SJSA1 (cell line): Measurements from ENCODE around the gene ROR1. TPM values are rescaled to one million over a fixed set of nuclear protein-coding genes. Genes with fewer than 3 reads are reported as not detected.

Experiments
- DNase-seq, 2 experiments: peaks; one replicate each; pipeline ENCODE4 v3.0.0-alpha.2; 2015 to 2020; ENCODE audit warnings: low spot score in 2 of 2, low read depth in 1 of 2
- H3K27ac ChIP-seq: fragments of 250-450 bp; sonication (Bioruptor Pico); 2 replicates; pipeline ENCODE4 v1.5.1; 2020; ENCODE audit warnings: mild to moderate bottlenecking, moderate library complexity
- H3K27me3 ChIP-seq: fragments of 250-450 bp; sonication (Bioruptor Pico); replicated peaks from 2 replicates; pipeline ENCODE4 v1.5.1; 2020; ENCODE audit warnings: mild to moderate bottlenecking, moderate library complexity
- H3K36me3 ChIP-seq: fragments of 250-450 bp; sonication (Bioruptor Pico); 2 replicates; pipeline ENCODE4 v1.5.1; 2020; ENCODE audit warnings: mild to moderate bottlenecking
- H3K4me1 ChIP-seq: fragments of 250-450 bp; sonication (Bioruptor Pico); replicated peaks from 2 replicates; pipeline ENCODE4 v1.6.1; 2021; ENCODE audit warnings: mild to moderate bottlenecking
- H3K4me3 ChIP-seq: fragments of 250-450 bp; sonication (Bioruptor Pico); 2 replicates; pipeline ENCODE4 v1.5.1; 2020; ENCODE audit warnings: mild to moderate bottlenecking
- H3K9me3 ChIP-seq: fragments of 250-450 bp; sonication (Bioruptor Pico); replicated peaks from 2 replicates; pipeline ENCODE4 v1.5.1; 2020; ENCODE audit warnings: mild to moderate bottlenecking
- total RNA-seq: library from RNA; depleted of rRNA; stranded (reverse); fragments of >200 nt; shearing (Covaris generic); gene quantifications from 2 replicates; pipeline ENCODE4 v1.2.3, GENCODE V29; 2014

The ROR1 gene
- total RNA-seq, 1 experiment from 2014 or later = 19.7 TPM

GRCh38 chr1:63901094-63901493 is 127.3 kb downstream of the ROR1 start:
- Histone ChIP-seq H3K4me1 (peaks cover 35% of the 10 kb centered on the region), H3K9me3 (no peaks in the 10 kb centered on the region), H3K36me3 (no peaks in the 10 kb centered on the region), H3K27me3 (no peaks in the 10 kb centered on the region), H3K27ac (no peak overlapping the region), H3K4me3 (no peak overlapping the region)
- DNase-seq = no peak

- Histone ChIP-seq H3K27ac (no peak overlapping the region), H3K27me3 (no peaks in the 10 kb centered on the region), H3K36me3 (no peaks in the 10 kb centered on the region), H3K4me3 (no peak overlapping the region), H3K4me1 (peaks cover 38% of the 10 kb centered on the region), H3K9me3 (no peaks in the 10 kb centered on the region)
- DNase-seq = no peak
Measured at GRCh38 chr1:63902844-63903589, 129.2 kb downstream of the ROR1 start.

- Histone ChIP-seq H3K9me3 (no peaks in the 10 kb centered on the region), H3K4me1 (peaks cover 36% of the 10 kb centered on the region), H3K4me3 (no peak overlapping the region), H3K36me3 (no peaks in the 10 kb centered on the region), H3K27ac (no peak overlapping the region), H3K27me3 (no peaks in the 10 kb centered on the region)
- DNase-seq = no peak
Measured at GRCh38 chr1:63903947-63904610, 130.3 kb downstream of the ROR1 start.

GRCh38 chr1:63904826-63905225 is 131.0 kb downstream of the ROR1 start:
- H3K36me3 ChIP-seq = no peaks in the 10 kb centered on the region
- no peak overlapping the region for H3K27ac ChIP-seq
- no peak for DNase-seq

GRCh38 chr1:63906047-63906704 is 132.4 kb downstream of the ROR1 start:
- Histone ChIP-seq H3K9me3 (no peaks in the 10 kb centered on the region), H3K36me3 (no peaks in the 10 kb centered on the region), H3K4me3 (no peak overlapping the region), H3K27me3 (no peaks in the 10 kb centered on the region), H3K27ac (no peak overlapping the region), H3K4me1 (peaks cover 19% of the 10 kb centered on the region)
- no peak for DNase-seq

More at GRCh38 chr1:63904826-63905225, 131.0 kb downstream of the ROR1 start:
- Histone ChIP-seq H3K4me3 (no peak overlapping the region), H3K27me3 (no peaks in the 10 kb centered on the region), H3K9me3 (no peaks in the 10 kb centered on the region), H3K4me1 (peaks cover 29% of the 10 kb centered on the region)

GRCh38 chr1:63907051-63907450 is 133.2 kb downstream of the ROR1 start:
- Histone ChIP-seq H3K27ac (no peak overlapping the region), H3K27me3 (no peaks in the 10 kb centered on the region), H3K4me1 (peaks cover 11% of the 10 kb centered on the region), H3K9me3 (no peaks in the 10 kb centered on the region), H3K4me3 (no peak overlapping the region), H3K36me3 (no peaks in the 10 kb centered on the region)
- DNase-seq = no peak

GRCh38 chr1:63908016-63908415 is 134.2 kb downstream of the ROR1 start:
- Histone ChIP-seq H3K36me3 (no peaks in the 10 kb centered on the region), H3K4me3 (no peak overlapping the region), H3K27me3 (no peaks in the 10 kb centered on the region), H3K9me3 (no peaks in the 10 kb centered on the region), H3K27ac (peak overlapping the region; percentile 8; the same call in 1 of the 2 replicates), H3K4me1 (peaks cover 8% of the 10 kb centered on the region)
- DNase-seq = no peak

GRCh38 chr1:63909526-63909925 is 135.7 kb downstream of the ROR1 start:
- no peak overlapping the region for H3K27ac ChIP-seq

GRCh38 chr1:63911049-63911448 is 137.2 kb downstream of the ROR1 start:
- H3K36me3 ChIP-seq = no peaks in the 10 kb centered on the region
- DNase-seq = no peak
- H3K27ac ChIP-seq = no peak overlapping the region
- H3K27me3 ChIP-seq = no peaks in the 10 kb centered on the region
- H3K4me1 ChIP-seq = peaks cover 22% of the 10 kb centered on the region
- no peak overlapping the region for H3K4me3 ChIP-seq
- H3K9me3 ChIP-seq = no peaks in the 10 kb centered on the region

More at GRCh38 chr1:63909526-63909925, 135.7 kb downstream of the ROR1 start:
- H3K4me1 ChIP-seq = peaks cover 21% of the 10 kb centered on the region
- H3K9me3 ChIP-seq = no peaks in the 10 kb centered on the region
- no peak for DNase-seq
- no peak overlapping the region for H3K4me3 ChIP-seq
- H3K36me3 ChIP-seq = no peaks in the 10 kb centered on the region
- no peaks in the 10 kb centered on the region for H3K27me3 ChIP-seq

- DNase-seq = no peak
- H3K9me3 ChIP-seq = no peaks in the 10 kb centered on the region
- no peak overlapping the region for H3K27ac ChIP-seq
- H3K4me1 ChIP-seq = peaks cover 26% of the 10 kb centered on the region
- H3K27me3 ChIP-seq = no peaks in the 10 kb centered on the region
- no peaks in the 10 kb centered on the region for H3K36me3 ChIP-seq
- no peak overlapping the region for H3K4me3 ChIP-seq
Measured at GRCh38 chr1:63912643-63913042, 138.8 kb downstream of the ROR1 start.

- Histone ChIP-seq H3K27ac (no peak overlapping the region), H3K9me3 (no peaks in the 10 kb centered on the region), H3K27me3 (no peaks in the 10 kb centered on the region), H3K4me3 (no peak overlapping the region), H3K4me1 (peaks cover 27% of the 10 kb centered on the region), H3K36me3 (no peaks in the 10 kb centered on the region)
- peak in 1 of 2 experiments; percentile 45 for DNase-seq
Measured at GRCh38 chr1:63913533-63913932, 139.7 kb downstream of the ROR1 start.

- Histone ChIP-seq H3K27me3 (no peaks in the 10 kb centered on the region), H3K4me3 (no peak overlapping the region), H3K9me3 (no peaks in the 10 kb centered on the region), H3K4me1 (peaks cover 34% of the 10 kb centered on the region), H3K27ac (no peak overlapping the region), H3K36me3 (no peaks in the 10 kb centered on the region)
- no peak for DNase-seq
Measured at GRCh38 chr1:63914241-63914640, 140.4 kb downstream of the ROR1 start.

- H3K36me3 ChIP-seq = no peaks in the 10 kb centered on the region
- no peaks in the 10 kb centered on the region for H3K27me3 ChIP-seq
- H3K4me1 ChIP-seq = peaks cover 38% of the 10 kb centered on the region
- H3K9me3 ChIP-seq = no peaks in the 10 kb centered on the region
- no peak for DNase-seq
- H3K27ac ChIP-seq = no peak overlapping the region
- no peak overlapping the region for H3K4me3 ChIP-seq
Measured at GRCh38 chr1:63914706-63915105, 140.9 kb downstream of the ROR1 start.

GRCh38 chr1:63915121-63915520 is 141.3 kb downstream of the ROR1 start:
- H3K9me3 ChIP-seq = no peaks in the 10 kb centered on the region
- H3K36me3 ChIP-seq = no peaks in the 10 kb centered on the region
- H3K4me1 ChIP-seq = peaks cover 42% of the 10 kb centered on the region
- H3K4me3 ChIP-seq = no peak overlapping the region
- no peak overlapping the region for H3K27ac ChIP-seq
- DNase-seq = peak in 1 of 2 experiments; percentile 32
- H3K27me3 ChIP-seq = no peaks in the 10 kb centered on the region
